ENCODE data around the gene SLC5A4. TPM values are rescaled to one million over a fixed set of nuclear protein-coding genes. Genes with fewer than 3 reads are reported as not detected.
"Not testable (repeated sequence)": the region's sequence is repeated elsewhere in the genome, so short reads cannot be mapped to it uniquely, and the experiment has no call there.

SLC5A4 gene
- total RNA-seq, 1 experiment from 2014 or later, result not detected

DNA sequence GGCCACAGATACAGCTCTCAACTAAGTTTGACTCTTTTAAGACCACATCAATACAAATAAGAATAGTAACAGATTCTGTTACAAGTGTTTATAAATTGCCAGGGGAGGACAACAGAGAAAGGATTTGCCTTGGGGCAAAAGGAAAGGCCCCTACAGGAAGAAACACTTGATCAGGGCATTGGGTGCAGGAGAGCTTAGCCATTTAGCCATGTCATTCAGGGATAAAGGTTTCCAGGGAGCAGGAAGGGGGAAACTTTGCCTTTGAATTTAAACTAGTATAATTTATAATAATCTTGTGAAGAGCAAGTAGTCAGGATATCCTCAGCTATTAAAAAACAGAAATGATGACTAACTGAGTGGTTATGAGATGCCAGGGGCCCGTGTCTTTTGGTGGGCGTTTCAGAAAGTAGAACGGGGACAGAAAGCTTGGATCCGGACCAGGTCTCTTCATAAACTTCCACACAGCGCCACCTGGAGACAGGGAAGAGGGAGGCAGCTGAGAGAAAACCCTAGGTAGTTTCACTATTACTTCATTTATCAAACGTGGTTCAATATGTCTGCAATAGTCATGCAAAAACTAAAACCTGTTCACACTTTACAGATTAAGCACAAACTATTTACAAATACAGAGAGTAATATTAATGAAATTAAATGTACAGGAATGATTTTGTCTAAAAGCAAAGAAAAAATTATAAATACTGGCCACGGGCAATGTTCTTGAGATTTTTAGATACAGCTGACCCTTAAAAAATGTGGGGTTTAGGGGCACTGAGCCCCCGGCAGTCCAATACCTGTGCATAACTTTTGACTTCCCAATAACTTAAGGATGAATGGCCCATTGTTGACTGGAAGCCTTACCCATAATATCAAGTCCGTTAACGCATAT lies 11.0 kb upstream of the SLC5A4 start:
- intact Hi-C loops (cut with micrococcal nuclease; ENCODE audit: unreplicated experiment), result loop anchor here (1.0 kb wide), 3 partner anchors 64 to 289 kb away; no protein-coding TSS in a partner anchor
- CTCF ChIA-PET, result interaction anchor here (0.6 to 2.5 kb wide), 11 partner anchors 10 to 296 kb away, joined by 3 to 27 read pairs (median 4); partner anchors contain the start of genes SLC5A1 and SLC5A4
- H3K4me1 Mint-ChIP-seq (ENCODE audit: low read depth, unreplicated experiment), result no peaks in the 10 kb centered on the region
- no peaks in the 10 kb centered on the region for H3K9me3 Mint-ChIP-seq (ENCODE audit: low read depth, unreplicated experiment)
- no TSS peak for BruUV-seq (replicated peaks)
- TF ChIP-seq, protein P1, sequence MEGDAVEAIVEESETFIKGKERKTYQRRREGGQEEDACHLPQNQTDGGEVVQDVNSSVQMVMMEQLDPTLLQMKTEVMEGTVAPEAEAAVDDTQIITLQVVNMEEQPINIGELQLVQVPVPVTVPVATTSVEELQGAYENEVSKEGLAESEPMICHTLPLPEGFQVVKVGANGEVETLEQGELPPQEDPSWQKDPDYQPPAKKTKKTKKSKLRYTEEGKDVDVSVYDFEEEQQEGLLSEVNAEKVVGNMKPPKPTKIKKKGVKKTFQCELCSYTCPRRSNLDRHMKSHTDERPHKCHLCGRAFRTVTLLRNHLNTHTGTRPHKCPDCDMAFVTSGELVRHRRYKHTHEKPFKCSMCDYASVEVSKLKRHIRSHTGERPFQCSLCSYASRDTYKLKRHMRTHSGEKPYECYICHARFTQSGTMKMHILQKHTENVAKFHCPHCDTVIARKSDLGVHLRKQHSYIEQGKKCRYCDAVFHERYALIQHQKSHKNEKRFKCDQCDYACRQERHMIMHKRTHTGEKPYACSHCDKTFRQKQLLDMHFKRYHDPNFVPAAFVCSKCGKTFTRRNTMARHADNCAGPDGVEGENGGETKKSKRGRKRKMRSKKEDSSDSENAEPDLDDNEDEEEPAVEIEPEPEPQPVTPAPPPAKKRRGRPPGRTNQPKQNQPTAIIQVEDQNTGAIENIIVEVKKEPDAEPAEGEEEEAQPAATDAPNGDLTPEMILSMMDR (IDR thresholded peaks at IDR 0.05; ENCODE audit: unreplicated experiment), result peak; percentile 71
- peaks cover 12% of the 10 kb centered on the region for H3K27me3 Mint-ChIP-seq (ENCODE audit: unreplicated experiment)
- H3K36me3 Mint-ChIP-seq (ENCODE audit: insufficient read depth, unreplicated experiment), result no peaks in the 10 kb centered on the region
- H3K4me3 Mint-ChIP-seq (ENCODE audit: low read depth, unreplicated experiment), result peak overlapping the region; percentile 14
- DNase-seq, result peak; percentile 77
- H3K27ac Mint-ChIP-seq (ENCODE audit: unreplicated experiment), result no peak overlapping the region

DNA sequence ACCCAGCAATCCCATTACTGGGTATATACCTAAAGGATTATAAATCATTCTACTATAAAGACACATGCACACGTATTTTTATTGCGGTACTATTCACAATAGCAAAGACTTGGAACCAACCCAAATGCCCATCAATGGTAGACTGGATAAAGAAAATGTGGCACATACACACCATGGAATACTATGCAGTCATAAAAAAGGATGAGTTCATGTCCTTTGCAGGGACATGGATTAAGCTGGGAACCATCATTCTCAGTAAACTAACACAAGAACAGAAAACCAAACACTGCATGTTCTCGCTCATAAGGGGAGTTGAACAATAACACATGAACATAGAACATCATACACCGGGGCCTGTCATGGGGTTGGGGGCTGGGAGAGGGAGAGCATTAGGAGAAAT lies 8.5 kb upstream of the SLC5A4 start:
- H3K27ac Mint-ChIP-seq (ENCODE audit: unreplicated experiment); H3K4me3 Mint-ChIP-seq (ENCODE audit: low read depth, unreplicated experiment); H3K36me3 Mint-ChIP-seq (ENCODE audit: insufficient read depth, unreplicated experiment); CTCF ChIA-PET; H3K9me3 Mint-ChIP-seq (ENCODE audit: low read depth, unreplicated experiment); intact Hi-C loops (cut with micrococcal nuclease; ENCODE audit: unreplicated experiment); DNase-seq; BruUV-seq (replicated peaks); H3K4me1 Mint-ChIP-seq (ENCODE audit: low read depth, unreplicated experiment): not testable (repeated sequence)
- H3K27me3 Mint-ChIP-seq (ENCODE audit: unreplicated experiment), result peaks cover 37% of the 10 kb centered on the region

DNA sequence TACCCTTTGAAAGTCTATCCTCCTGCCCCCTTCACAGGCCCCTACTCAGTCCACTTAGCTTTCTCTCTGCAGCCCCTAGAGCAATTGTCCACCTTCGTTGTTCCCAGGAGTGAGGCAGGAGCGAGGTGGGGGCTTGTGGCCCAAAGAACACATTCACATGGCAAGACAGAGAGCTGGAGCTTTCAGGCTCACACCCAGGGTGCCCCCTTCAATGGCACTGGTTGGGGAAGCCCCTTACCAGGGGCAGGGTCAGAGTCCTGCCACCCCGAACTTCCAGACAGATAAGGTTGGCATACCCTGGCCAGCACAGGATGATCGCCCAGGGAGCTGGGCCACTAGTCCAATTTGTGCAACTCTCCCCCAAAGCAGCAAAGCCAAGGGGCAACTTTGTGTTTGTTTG lies 6.2 kb upstream of the SLC5A4 start:
- TF ChIP-seq, protein P1 (IDR thresholded peaks at IDR 0.05; ENCODE audit: unreplicated experiment), result no peak
- intact Hi-C loops (cut with micrococcal nuclease; ENCODE audit: unreplicated experiment), result no loop called here
- H3K9me3 Mint-ChIP-seq (ENCODE audit: low read depth, unreplicated experiment), result no peaks in the 10 kb centered on the region
- H3K27me3 Mint-ChIP-seq (ENCODE audit: unreplicated experiment), result peaks cover 42% of the 10 kb centered on the region
- CTCF ChIA-PET, result no interaction called here
- no peaks in the 10 kb centered on the region for H3K4me1 Mint-ChIP-seq (ENCODE audit: low read depth, unreplicated experiment)
- H3K4me3 Mint-ChIP-seq (ENCODE audit: low read depth, unreplicated experiment), result no peak overlapping the region
- no peak overlapping the region for H3K27ac Mint-ChIP-seq (ENCODE audit: unreplicated experiment)
- BruUV-seq (replicated peaks), result no TSS peak
- DNase-seq, result no peak
- H3K36me3 Mint-ChIP-seq (ENCODE audit: insufficient read depth, unreplicated experiment), result no peaks in the 10 kb centered on the region

GRCh38 chr22:32258791-32259190 lies 3.6 kb upstream of the SLC5A4 start:
- H3K36me3 Mint-ChIP-seq (ENCODE audit: insufficient read depth, unreplicated experiment), result no peaks in the 10 kb centered on the region
- no TSS peak for BruUV-seq (replicated peaks)
- intact Hi-C loops (cut with micrococcal nuclease; ENCODE audit: unreplicated experiment), result no loop called here
- H3K27me3 Mint-ChIP-seq (ENCODE audit: unreplicated experiment), result peaks cover 60% of the 10 kb centered on the region
- no peak for DNase-seq
- H3K4me1 Mint-ChIP-seq (ENCODE audit: low read depth, unreplicated experiment), result peaks cover 11% of the 10 kb centered on the region
- CTCF ChIA-PET, result no interaction called here
- H3K4me3 Mint-ChIP-seq (ENCODE audit: low read depth, unreplicated experiment), result no peak overlapping the region
- no peaks in the 10 kb centered on the region for H3K9me3 Mint-ChIP-seq (ENCODE audit: low read depth, unreplicated experiment)
- H3K27ac Mint-ChIP-seq (ENCODE audit: unreplicated experiment), result no peak overlapping the region
- TF ChIP-seq, protein P1 (IDR thresholded peaks at IDR 0.05; ENCODE audit: unreplicated experiment), result no peak

DNA sequence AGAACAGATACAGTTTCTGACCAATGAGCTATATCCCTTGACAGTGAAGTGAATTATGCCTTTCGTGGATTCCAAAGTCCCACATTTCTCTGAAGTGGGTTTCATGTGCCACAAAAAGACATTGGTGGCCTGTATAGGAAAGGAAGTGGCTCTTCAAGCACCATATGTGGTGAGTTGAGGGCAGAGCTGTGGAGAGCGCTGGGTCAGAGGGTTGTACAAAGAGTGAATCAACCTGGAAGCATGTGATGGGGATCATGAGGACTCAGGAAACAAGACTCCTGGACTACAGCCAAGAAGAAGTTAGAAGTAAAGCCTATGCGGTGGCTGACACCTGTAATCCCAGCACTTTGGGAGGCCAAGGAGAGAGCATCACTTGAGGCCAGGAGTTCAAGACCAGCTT lies 579 bp upstream of the SLC5A4 start:
- Mint-ChIP-seq H3K27ac (ENCODE audit: unreplicated experiment) (no peak overlapping the region), H3K4me3 (ENCODE audit: low read depth, unreplicated experiment) (no peak overlapping the region), H3K27me3 (ENCODE audit: unreplicated experiment) (peaks cover 61% of the 10 kb centered on the region), H3K36me3 (ENCODE audit: insufficient read depth, unreplicated experiment) (no peaks in the 10 kb centered on the region), H3K9me3 (ENCODE audit: low read depth, unreplicated experiment) (no peaks in the 10 kb centered on the region), H3K4me1 (ENCODE audit: low read depth, unreplicated experiment) (peaks cover 11% of the 10 kb centered on the region)
- CTCF ChIA-PET, result interaction anchor here (0.6 to 1.8 kb wide), 2 partner anchors 10 to 175 kb away, joined by 4 read pairs; no protein-coding TSS in a partner anchor
- intact Hi-C loops (cut with micrococcal nuclease; ENCODE audit: unreplicated experiment), result no loop called here
- no peak for DNase-seq
- BruUV-seq (replicated peaks), result no TSS peak
- TF ChIP-seq, protein P1 (IDR thresholded peaks at IDR 0.05; ENCODE audit: unreplicated experiment), result no peak

Data from Calu3 (cell line).